Prostate gland (tissue), 2 donors: ENCODE measurements around the gene ALKBH7.
"Not testable (repeated sequence)": the region's sequence is repeated elsewhere in the genome, so short reads cannot be mapped to it uniquely, and the experiment has no call there.

Source experiments
- CTCF ChIP-seq, 4 experiments: fragments of 200-600 bp in 2 of 4; fragments of 450-650 bp in 2 of 4; sonication (generic) in 2 of 4; IDR thresholded peaks; 1 replicate in 3 of 4; 2 replicates in 1 of 4; pipeline ENCODE4 v1.5.1; 2016 to 2019; ENCODE audit warnings: antibody characterized with exemption in 4 of 4, mild to moderate bottlenecking in 2 of 4, moderate library complexity in 2 of 4
- POLR2A ChIP-seq: fragments of 450-650 bp; IDR thresholded peaks from one replicate; pipeline ENCODE4 v1.6.1; 2016; ENCODE audit warnings: antibody characterized with exemption, mild to moderate bottlenecking
- POLR2AphosphoS5 ChIP-seq: sonication (generic); formaldehyde crosslinking; IDR thresholded peaks from one replicate; pipeline ENCODE4 v1.6.1; 2017; ENCODE audit warnings: antibody characterized with exemption

- TF ChIP-seq POLR2A; CTCF (IDR thresholded peaks at IDR 0.05); POLR2AphosphoS5: not testable (repeated sequence)
Measured at GRCh38 chr19:6360857-6361216, 11.8 kb upstream of the ALKBH7 start.
